ENCODE measurements around the gene CERK.

Gene CERK

GRCh38 chr22:46762238-46763050 lies 24.4 kb upstream of the CERK start, which contains the start of gene TBC1D22A (continued):
- TF ChIP-seq ZNF18 (tag by site-specific recombination; IDR thresholded peaks at IDR 0.05) (no peak), ZNF558 (tag by site-specific recombination; IDR thresholded peaks at IDR 0.05) (no peak), OSR2 (tag by site-specific recombination; IDR thresholded peaks at IDR 0.05) (peak; percentile 57; the same call in 1 of the 2 replicates), INSM2 (tag by site-specific recombination; IDR thresholded peaks at IDR 0.05) (no peak), PRDM2 (tag by site-specific recombination; IDR thresholded peaks at IDR 0.05; ENCODE audit: borderline replicate concordance) (0 out of 2 replicates have a peak, but pooled peaks have one; percentile 68), ZNF621 (tag by site-specific recombination; IDR thresholded peaks at IDR 0.05) (no peak), RBAK (tag by site-specific recombination; IDR thresholded peaks at IDR 0.05) (no peak), ZBTB17 (tag by site-specific recombination; IDR thresholded peaks at IDR 0.05) (peak; percentile 83), ZNF623 (tag by site-specific recombination; IDR thresholded peaks at IDR 0.05) (peak; percentile 31; the same call in 1 of the 2 replicates), ZNF146 (tag by site-specific recombination; IDR thresholded peaks at IDR 0.05) (no peak), ZBTB48 (tag by site-specific recombination; IDR thresholded peaks at IDR 0.05) (peak; percentile 76; the same call in 1 of the 2 replicates), ZNF2 (tag by site-specific recombination; IDR thresholded peaks at IDR 0.05) (peak; percentile 49; the same call in 1 of the 2 replicates)

- POLR2A ChIA-PET: interaction anchor here (0.9 to 2.4 kb wide), 28 partner anchors 8 to 199 kb away, joined by 3 to 86 read pairs (median 5); no protein-coding TSS in a partner anchor
- CTCF ChIA-PET: interaction anchor here (0.6 to 12.2 kb wide), 6 partner anchors 28 to 394 kb away, joined by 3 to 223 read pairs (median 4); no protein-coding TSS in a partner anchor
- peaks cover 0 to 9% of the 10 kb centered on the region in 2 experiments; a peak in 2 of 3 replicates for H3K36me3 ChIP-seq (ENCODE audit: control insufficient read depth in 2 of 2, insufficient read depth in 1 of 2, low read length in 2 of 2)
- peak overlapping the region; percentile 91 for H3K27ac ChIP-seq (ENCODE audit: extremely low read depth, low read depth, low read length)
- TF ChIP-seq ZSCAN4 (tag by site-specific recombination; IDR thresholded peaks at IDR 0.05) (peak; percentile 46; the same call in 1 of the 2 replicates), ZNF600 (tag by site-specific recombination; IDR thresholded peaks at IDR 0.05) (no peak), ZNF121 (tag by site-specific recombination; IDR thresholded peaks at IDR 0.05) (0 out of 2 replicates have a peak, but pooled peaks have one; percentile 46)
- H3K4me3 ChIP-seq (ENCODE audit: low read depth, low read length): peak overlapping the region; percentile 77
- H3K4me1 ChIP-seq (ENCODE audit: control insufficient read depth, insufficient read depth, low read length): peaks cover 3% of the 10 kb centered on the region; the same call in 1 of the 2 replicates
- H3K9me3 ChIP-seq (ENCODE audit: control insufficient read depth, insufficient read depth, low read depth, low read length): no peaks in the 10 kb centered on the region
These were observed 23.6 kb upstream of the CERK start for GRCh38 chr22:46761539-46762237.

Data from HEK293 (cell line).